ENCODE results near the gene FMN1. TPM values are rescaled to one million over a fixed set of nuclear protein-coding genes. Genes with fewer than 3 reads are reported as not detected.

The FMN1 gene
- total and polyA plus RNA-seq, 2 of the 8 experiments (the other 6 are each of a cell fraction or from before 2014, with no cell fraction given), result 0.27 to 3.7 TPM

DNA sequence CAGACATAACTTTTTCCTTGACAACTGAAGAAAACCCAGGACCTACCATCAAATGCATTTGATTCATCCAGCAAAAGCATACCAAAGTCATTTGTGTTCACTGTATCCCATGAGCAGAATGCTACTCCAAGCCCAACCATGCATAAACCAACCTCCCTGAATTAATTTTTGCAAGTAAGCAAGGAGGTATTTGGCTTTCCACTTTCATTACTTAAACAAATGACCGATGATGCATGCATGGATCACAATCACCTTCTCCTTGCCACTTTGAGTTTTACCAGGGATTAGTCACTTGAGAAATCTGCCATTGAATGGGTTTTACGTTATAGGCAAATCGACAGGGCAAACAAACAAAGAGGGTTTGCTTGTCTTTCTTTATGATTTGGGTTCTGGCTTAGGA, 214.8 kb downstream of the FMN1 start:
- no peak overlapping the region for H3K4me2 ChIP-seq (ENCODE audit: insufficient read depth in 1 of 2, low read depth in 2 of 2, low read length in 2 of 2)
- FAIRE-seq, result no peak
- TF ChIP-seq POLR2AphosphoS5 (IDR thresholded peaks at IDR 0.05; ENCODE audit: low read depth, low read length) (no peak), PHF8 (conservative IDR thresholded peaks at IDR 0.05; ENCODE audit: low read depth, low read length) (no peak), GABPA (IDR thresholded peaks at IDR 0.05; ENCODE audit: borderline replicate concordance, insufficient read depth, low read length) (no peak), MAFK (IDR thresholded peaks at IDR 0.05; ENCODE audit: low read depth, low read length) (no peak), JUND (IDR thresholded peaks at IDR 0.05; ENCODE audit: low read length) (no peak), KDM4A (IDR thresholded peaks at IDR 0.05; ENCODE audit: low read depth, low read length, severe bottlenecking) (no peak), ZNF274 (IDR thresholded peaks at IDR 0.05; ENCODE audit: borderline replicate concordance, extremely low read depth, low read length) (no peak), HDAC6 (IDR thresholded peaks at IDR 0.05; ENCODE audit: low read depth, low read length) (no peak), EP300 (IDR thresholded peaks at IDR 0.05; ENCODE audit: borderline replicate concordance in 1 of 2, low read depth in 2 of 2, low read length in 2 of 2) (no peak)
- TF ChIP-seq, protein P1, sequence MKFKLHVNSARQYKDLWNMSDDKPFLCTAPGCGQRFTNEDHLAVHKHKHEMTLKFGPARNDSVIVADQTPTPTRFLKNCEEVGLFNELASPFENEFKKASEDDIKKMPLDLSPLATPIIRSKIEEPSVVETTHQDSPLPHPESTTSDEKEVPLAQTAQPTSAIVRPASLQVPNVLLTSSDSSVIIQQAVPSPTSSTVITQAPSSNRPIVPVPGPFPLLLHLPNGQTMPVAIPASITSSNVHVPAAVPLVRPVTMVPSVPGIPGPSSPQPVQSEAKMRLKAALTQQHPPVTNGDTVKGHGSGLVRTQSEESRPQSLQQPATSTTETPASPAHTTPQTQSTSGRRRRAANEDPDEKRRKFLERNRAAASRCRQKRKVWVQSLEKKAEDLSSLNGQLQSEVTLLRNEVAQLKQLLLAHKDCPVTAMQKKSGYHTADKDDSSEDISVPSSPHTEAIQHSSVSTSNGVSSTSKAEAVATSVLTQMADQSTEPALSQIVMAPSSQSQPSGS (IDR thresholded peaks at IDR 0.05; ENCODE audit: low read length), result no peak
- TF ChIP-seq, protein P2, sequence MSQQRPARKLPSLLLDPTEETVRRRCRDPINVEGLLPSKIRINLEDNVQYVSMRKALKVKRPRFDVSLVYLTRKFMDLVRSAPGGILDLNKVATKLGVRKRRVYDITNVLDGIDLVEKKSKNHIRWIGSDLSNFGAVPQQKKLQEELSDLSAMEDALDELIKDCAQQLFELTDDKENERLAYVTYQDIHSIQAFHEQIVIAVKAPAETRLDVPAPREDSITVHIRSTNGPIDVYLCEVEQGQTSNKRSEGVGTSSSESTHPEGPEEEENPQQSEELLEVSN (IDR thresholded peaks at IDR 0.05), result no peak

More for the DNA sequence above, 214.8 kb downstream of the FMN1 start:
- H3K79me2 ChIP-seq (ENCODE audit: control insufficient read depth in 1 of 2, insufficient read depth in 2 of 2, low read length in 2 of 2), result no peaks in the 10 kb centered on the region
- H3K79me1 ChIP-seq (ENCODE audit: low read depth, low read length), result no peaks in the 10 kb centered on the region
- H3K9ac ChIP-seq (replicated peaks in 1 of 4; ENCODE audit: extremely low read depth in 1 of 4, low read depth in 3 of 4, low read length in 3 of 4), result no peak overlapping the region
- H4K91ac ChIP-seq (replicated peaks; ENCODE audit: insufficient read length, low read length), result no peak overlapping the region
- H4K8ac ChIP-seq (ENCODE audit: extremely low read depth, insufficient read depth, low read length), result no peak overlapping the region
- H2AK5ac ChIP-seq (ENCODE audit: low read depth, low read length), result no peak overlapping the region
- no peak overlapping the region for H2BK12ac ChIP-seq (ENCODE audit: low read depth, low read length)
- no peak for DNase-seq (ENCODE audit: low read depth in 1 of 2, low spot score in 2 of 2)
- no peak overlapping the region for H2BK15ac ChIP-seq (ENCODE audit: low read length)
- no peak overlapping the region for H3K14ac ChIP-seq (ENCODE audit: insufficient read length)
- no peak overlapping the region for H2BK5ac ChIP-seq (ENCODE audit: low read depth, low read length)
- no peak overlapping the region for H2AFZ ChIP-seq (ENCODE audit: low read length)
- no peaks in the 10 kb centered on the region for H3K23me2 ChIP-seq (ENCODE audit: low read depth, low read length)
- H4K5ac ChIP-seq (ENCODE audit: insufficient read length, low read depth, low read length), result no peak overlapping the region
- H3K36me3 ChIP-seq (ENCODE audit: control insufficient read depth in 2 of 4, insufficient read depth in 4 of 4, low read length in 3 of 4), result no peaks in the 10 kb centered on the region
- no peaks in the 10 kb centered on the region for H4K20me1 ChIP-seq (replicated peaks in 1 of 2; ENCODE audit: control insufficient read depth in 1 of 2, insufficient read depth in 2 of 2, low read length in 2 of 2)
- no peak overlapping the region for H3K56ac ChIP-seq (replicated peaks; ENCODE audit: insufficient read length, low read depth, low read length)
- H3K4me1 ChIP-seq (replicated peaks in 1 of 4; ENCODE audit: control insufficient read depth in 3 of 4, insufficient read depth in 4 of 4, low read length in 3 of 4), result no peaks in the 10 kb centered on the region
- no peak overlapping the region for H3K4me3 ChIP-seq (ENCODE audit: extremely low read depth in 1 of 4, insufficient read depth in 2 of 4, low read depth in 3 of 4, low read length in 4 of 4)
- POLR2A ChIA-PET (ENCODE audit: partially characterized antibody), result no interaction called here
- no peaks in the 10 kb centered on the region for H3K27me3 ChIP-seq (replicated peaks in 1 of 4; ENCODE audit: control insufficient read depth in 3 of 4, extremely low read depth in 1 of 4, insufficient read depth in 3 of 4, low read length in 3 of 4)
- H3K27ac ChIP-seq (ENCODE audit: low read depth, low read length), result no peak overlapping the region
- 85% methylated on average over 3 of the region's 3 CpGs; no CpG with 5 or more reads in 1 of the 2 experiments for WGBS, 2 experiments (ENCODE audit: extremely low coverage in 1 of 2, insufficient coverage in 1 of 2, insufficient read length in 1 of 2, insufficient replicate concordance in 2 of 2, low coverage in 1 of 2, low lambda C conversion rate in 2 of 2, missing lambda C conversion rate in 1 of 2)
- H3K23ac ChIP-seq (ENCODE audit: insufficient read length), result no peak overlapping the region
- H3K18ac ChIP-seq (ENCODE audit: extremely low read depth, low read length), result no peak overlapping the region
- no peak overlapping the region for H3K4ac ChIP-seq (replicated peaks; ENCODE audit: insufficient read length, low read depth, low read length)
- no peaks in the 10 kb centered on the region for H3K9me3 ChIP-seq (ENCODE audit: insufficient read depth in 2 of 2, low read depth in 1 of 2, low read length in 1 of 2)
- no peak overlapping the region for H2BK20ac ChIP-seq (ENCODE audit: low read length)
- CTCF ChIA-PET (ENCODE audit: partially characterized antibody), result interaction anchor here (1.0 to 1.6 kb wide), 3 partner anchors 10 to 317 kb away, joined by 3 to 8 read pairs (median 3); no protein-coding TSS in a partner anchor
- no peak overlapping the region for H2BK120ac ChIP-seq (replicated peaks; ENCODE audit: low read depth, low read length)
